ENCODE results near the gene KANK2.

Gene KANK2

GRCh38 chr19:11237321-11237720 lies 40.0 kb upstream of the KANK2 start:
- Histone ChIP-seq H3K9ac (ENCODE audit: low read depth, low read length) (no peak overlapping the region), H3K4me3 (ENCODE audit: low read length) (no peak overlapping the region), H3K4me1 (ENCODE audit: insufficient read depth, low read length) (no peaks in the 10 kb centered on the region)

GRCh38 chr19:11236324-11237301 lies 39.3 kb upstream of the KANK2 start:
- Histone ChIP-seq H3K36me3 (ENCODE audit: insufficient read depth, low read depth, low read length) (peaks cover 21% of the 10 kb centered on the region), H3K4me3 (ENCODE audit: low read length) (no peak overlapping the region), H3K9me3 (ENCODE audit: insufficient read depth, low read depth, low read length) (no peaks in the 10 kb centered on the region), H3K27me3 (ENCODE audit: insufficient read depth, low read length) (no peaks in the 10 kb centered on the region), H3K9ac (ENCODE audit: low read depth, low read length) (no peak overlapping the region), H3K4me1 (ENCODE audit: insufficient read depth, low read length) (no peaks in the 10 kb centered on the region), H3K27ac (ENCODE audit: low read length) (no peak overlapping the region)

More at GRCh38 chr19:11237321-11237720, 40.0 kb upstream of the KANK2 start:
- Histone ChIP-seq H3K27me3 (ENCODE audit: insufficient read depth, low read length) (no peaks in the 10 kb centered on the region), H3K36me3 (ENCODE audit: insufficient read depth, low read depth, low read length) (peaks cover 24% of the 10 kb centered on the region), H3K27ac (ENCODE audit: low read length) (no peak overlapping the region), H3K9me3 (ENCODE audit: insufficient read depth, low read depth, low read length) (no peaks in the 10 kb centered on the region)

- Histone ChIP-seq H3K27ac (ENCODE audit: low read length) (no peak overlapping the region), H3K4me1 (ENCODE audit: insufficient read depth, low read length) (no peaks in the 10 kb centered on the region), H3K9ac (ENCODE audit: low read depth, low read length) (no peak overlapping the region), H3K36me3 (ENCODE audit: insufficient read depth, low read depth, low read length) (peaks cover 21% of the 10 kb centered on the region), H3K27me3 (ENCODE audit: insufficient read depth, low read length) (no peaks in the 10 kb centered on the region), H3K9me3 (ENCODE audit: insufficient read depth, low read depth, low read length) (no peaks in the 10 kb centered on the region), H3K4me3 (ENCODE audit: low read length) (no peak overlapping the region)
Measured at GRCh38 chr19:11234486-11235075, 37.2 kb upstream of the KANK2 start.

- H3K27me3 ChIP-seq (ENCODE audit: insufficient read depth, low read length) = no peaks in the 10 kb centered on the region
- H3K9ac ChIP-seq (ENCODE audit: low read depth, low read length) = no peak overlapping the region
- no peak overlapping the region for H3K27ac ChIP-seq (ENCODE audit: low read length)
- H3K4me1 ChIP-seq (ENCODE audit: insufficient read depth, low read length) = no peaks in the 10 kb centered on the region
- no peaks in the 10 kb centered on the region for H3K9me3 ChIP-seq (ENCODE audit: insufficient read depth, low read depth, low read length)
- H3K4me3 ChIP-seq (ENCODE audit: low read length) = no peak overlapping the region
- H3K36me3 ChIP-seq (ENCODE audit: insufficient read depth, low read depth, low read length) = peaks cover 17% of the 10 kb centered on the region
Measured at GRCh38 chr19:11233073-11233472, 35.7 kb upstream of the KANK2 start.

GRCh38 chr19:11232555-11232954 lies 35.2 kb upstream of the KANK2 start:
- Histone ChIP-seq H3K4me3 (ENCODE audit: low read length) (no peak overlapping the region), H3K27me3 (ENCODE audit: insufficient read depth, low read length) (no peaks in the 10 kb centered on the region), H3K9me3 (ENCODE audit: insufficient read depth, low read depth, low read length) (no peaks in the 10 kb centered on the region), H3K27ac (ENCODE audit: low read length) (no peak overlapping the region), H3K36me3 (ENCODE audit: insufficient read depth, low read depth, low read length) (peaks cover 17% of the 10 kb centered on the region), H3K4me1 (ENCODE audit: insufficient read depth, low read length) (no peaks in the 10 kb centered on the region), H3K9ac (ENCODE audit: low read depth, low read length) (no peak overlapping the region)

GRCh38 chr19:11230621-11231386 lies 33.5 kb upstream of the KANK2 start:
- Histone ChIP-seq H3K4me3 (ENCODE audit: low read length) (no peak overlapping the region), H3K27me3 (ENCODE audit: insufficient read depth, low read length) (no peaks in the 10 kb centered on the region), H3K9ac (ENCODE audit: low read depth, low read length) (no peak overlapping the region), H3K9me3 (ENCODE audit: insufficient read depth, low read depth, low read length) (no peaks in the 10 kb centered on the region), H3K27ac (ENCODE audit: low read length) (no peak overlapping the region), H3K36me3 (ENCODE audit: insufficient read depth, low read depth, low read length) (peaks cover 23% of the 10 kb centered on the region), H3K4me1 (ENCODE audit: insufficient read depth, low read length) (no peaks in the 10 kb centered on the region)

GRCh38 chr19:11227195-11227886 lies 30.0 kb upstream of the KANK2 start:
- no peaks in the 10 kb centered on the region for H3K9me3 ChIP-seq (ENCODE audit: insufficient read depth, low read depth, low read length)
- no peak overlapping the region for H3K9ac ChIP-seq (ENCODE audit: low read depth, low read length)
- no peaks in the 10 kb centered on the region for H3K27me3 ChIP-seq (ENCODE audit: insufficient read depth, low read length)
- no peak overlapping the region for H3K4me3 ChIP-seq (ENCODE audit: low read length)
- H3K27ac ChIP-seq (ENCODE audit: low read length) = no peak overlapping the region
- no peaks in the 10 kb centered on the region for H3K4me1 ChIP-seq (ENCODE audit: insufficient read depth, low read length)
- H3K36me3 ChIP-seq (ENCODE audit: insufficient read depth, low read depth, low read length) = peaks cover 16% of the 10 kb centered on the region

GRCh38 chr19:11226716-11227166 lies 29.4 kb upstream of the KANK2 start:
- Histone ChIP-seq H3K27ac (ENCODE audit: low read length) (no peak overlapping the region), H3K4me1 (ENCODE audit: insufficient read depth, low read length) (no peaks in the 10 kb centered on the region), H3K9me3 (ENCODE audit: insufficient read depth, low read depth, low read length) (0 out of 2 replicates have a peak, but pooled peaks cover under 1% of the 10 kb centered on the region), H3K9ac (ENCODE audit: low read depth, low read length) (no peak overlapping the region), H3K36me3 (ENCODE audit: insufficient read depth, low read depth, low read length) (peaks cover 19% of the 10 kb centered on the region), H3K27me3 (ENCODE audit: insufficient read depth, low read length) (no peaks in the 10 kb centered on the region), H3K4me3 (ENCODE audit: low read length) (no peak overlapping the region)

- Histone ChIP-seq H3K27ac (ENCODE audit: low read length) (no peak overlapping the region), H3K9me3 (ENCODE audit: insufficient read depth, low read depth, low read length) (peaks cover 9% of the 10 kb centered on the region; the same call in 1 of the 2 replicates), H3K27me3 (ENCODE audit: insufficient read depth, low read length) (no peaks in the 10 kb centered on the region), H3K4me3 (ENCODE audit: low read length) (no peak overlapping the region), H3K4me1 (ENCODE audit: insufficient read depth, low read length) (no peaks in the 10 kb centered on the region), H3K36me3 (ENCODE audit: insufficient read depth, low read depth, low read length) (peaks cover 28% of the 10 kb centered on the region), H3K9ac (ENCODE audit: low read depth, low read length) (no peak overlapping the region)
Measured at GRCh38 chr19:11225815-11226214, 28.5 kb upstream of the KANK2 start.

GRCh38 chr19:11225172-11225571 lies 27.8 kb upstream of the KANK2 start:
- Histone ChIP-seq H3K27ac (ENCODE audit: low read length) (no peak overlapping the region), H3K9ac (ENCODE audit: low read depth, low read length) (no peak overlapping the region), H3K27me3 (ENCODE audit: insufficient read depth, low read length) (no peaks in the 10 kb centered on the region), H3K4me3 (ENCODE audit: low read length) (no peak overlapping the region), H3K9me3 (ENCODE audit: insufficient read depth, low read depth, low read length) (peaks cover 9% of the 10 kb centered on the region; the same call in 1 of the 2 replicates), H3K36me3 (ENCODE audit: insufficient read depth, low read depth, low read length) (peaks cover 28% of the 10 kb centered on the region), H3K4me1 (ENCODE audit: insufficient read depth, low read length) (no peaks in the 10 kb centered on the region)

GRCh38 chr19:11224429-11224828 lies 27.1 kb upstream of the KANK2 start:
- H3K27me3 ChIP-seq (ENCODE audit: insufficient read depth, low read length) = no peaks in the 10 kb centered on the region
- H3K27ac ChIP-seq (ENCODE audit: low read length) = no peak overlapping the region
- H3K36me3 ChIP-seq (ENCODE audit: insufficient read depth, low read depth, low read length) = peaks cover 28% of the 10 kb centered on the region
- H3K9me3 ChIP-seq (ENCODE audit: insufficient read depth, low read depth, low read length) = peaks cover 9% of the 10 kb centered on the region; the same call in 1 of the 2 replicates
- no peak overlapping the region for H3K9ac ChIP-seq (ENCODE audit: low read depth, low read length)
- H3K4me3 ChIP-seq (ENCODE audit: low read length) = no peak overlapping the region
- no peaks in the 10 kb centered on the region for H3K4me1 ChIP-seq (ENCODE audit: insufficient read depth, low read length)

All from iPS-20b (cell line).